Activated effector memory CD4-positive, alpha-beta T cell treated with Interleukin-2 at 50 U/mL for 16 hours (primary cell): ENCODE measurements around the gene ADCY1.

ENCODE experiments used
- DNase-seq: peaks from one replicate; pipeline ENCODE4 v3.0.0-alpha.2; 2020

Gene ADCY1

DNA sequence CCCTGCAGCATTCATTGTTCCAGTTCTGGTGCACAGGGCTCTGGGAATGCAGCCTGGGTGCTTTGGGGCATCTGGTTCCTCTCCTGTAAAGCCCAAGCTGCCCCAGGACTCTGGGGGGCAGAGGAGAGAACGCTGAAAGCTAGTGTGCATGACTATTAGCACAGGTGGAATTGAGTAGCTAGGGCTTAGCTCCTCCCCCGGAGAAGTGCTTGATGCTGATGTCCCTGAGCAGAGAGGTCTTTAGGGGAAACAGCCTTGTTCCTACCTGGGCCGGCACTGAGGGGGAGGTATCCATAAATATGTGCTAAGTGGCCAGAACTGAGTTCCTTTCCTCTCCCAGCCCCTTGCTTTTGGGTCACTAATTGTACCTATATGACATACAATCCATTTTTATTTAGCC, 3.9 kb downstream of the ADCY1 start:
- DNase-seq: no peak

DNA sequence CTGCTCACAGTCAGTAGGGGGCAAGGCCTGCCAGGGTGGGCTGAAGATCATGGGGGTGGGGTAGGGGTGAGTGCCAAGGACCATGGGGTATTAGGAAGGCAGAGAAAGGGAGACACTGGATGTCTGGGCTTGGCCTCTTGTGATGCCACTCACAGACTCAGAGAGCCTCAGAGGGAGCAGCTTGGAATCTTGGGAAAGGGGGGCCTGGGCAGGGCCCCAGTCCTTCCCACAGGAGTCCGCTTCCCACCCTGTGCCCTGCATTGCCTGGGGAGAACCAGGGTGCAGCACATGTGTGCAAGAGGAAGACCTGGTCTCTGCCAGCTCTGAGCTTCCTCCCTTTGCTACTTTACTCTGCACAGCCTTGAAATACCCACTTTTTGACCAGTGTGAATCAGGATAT, 4.3 kb downstream of the ADCY1 start:
- DNase-seq: no peak

GRCh38 chr7:45579391-45579801, 5.2 kb downstream of the ADCY1 start:
- no peak for DNase-seq

GRCh38 chr7:45580053-45580872, 6.1 kb downstream of the ADCY1 start:
- no peak for DNase-seq

- DNase-seq: no peak
These were observed 7.2 kb downstream of the ADCY1 start for GRCh38 chr7:45581271-45581780.

DNA sequence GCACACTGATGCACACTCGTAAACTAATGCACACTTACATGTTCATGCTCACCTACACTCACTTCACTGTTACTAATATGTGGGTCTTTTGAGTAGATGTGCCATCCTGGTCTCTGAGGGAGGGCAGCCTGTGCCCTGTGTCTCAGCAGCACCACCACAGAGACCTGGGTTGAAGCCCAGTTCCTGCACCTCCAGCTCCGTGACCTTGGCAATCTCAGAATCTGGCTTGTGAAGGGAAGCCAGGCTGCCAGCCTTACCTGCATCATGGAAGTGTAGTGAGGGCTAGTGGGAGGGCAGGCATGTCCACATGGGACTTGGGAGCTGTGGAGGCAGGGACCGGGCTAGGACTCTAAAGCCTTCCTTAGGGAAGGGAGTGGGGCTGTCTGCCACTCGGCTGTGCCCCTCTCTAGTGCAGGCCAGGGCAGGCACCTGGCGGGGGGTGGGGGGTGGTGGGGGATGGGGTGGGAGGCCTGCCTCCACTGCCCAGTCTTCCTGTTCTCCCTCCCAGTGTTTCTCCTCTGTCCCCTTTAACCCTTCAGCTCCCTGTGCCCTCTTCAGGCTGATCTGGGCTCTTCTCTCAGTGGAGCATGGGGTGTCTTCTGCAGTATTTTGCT, 8.1 kb downstream of the ADCY1 start:
- no peak for DNase-seq

DNA sequence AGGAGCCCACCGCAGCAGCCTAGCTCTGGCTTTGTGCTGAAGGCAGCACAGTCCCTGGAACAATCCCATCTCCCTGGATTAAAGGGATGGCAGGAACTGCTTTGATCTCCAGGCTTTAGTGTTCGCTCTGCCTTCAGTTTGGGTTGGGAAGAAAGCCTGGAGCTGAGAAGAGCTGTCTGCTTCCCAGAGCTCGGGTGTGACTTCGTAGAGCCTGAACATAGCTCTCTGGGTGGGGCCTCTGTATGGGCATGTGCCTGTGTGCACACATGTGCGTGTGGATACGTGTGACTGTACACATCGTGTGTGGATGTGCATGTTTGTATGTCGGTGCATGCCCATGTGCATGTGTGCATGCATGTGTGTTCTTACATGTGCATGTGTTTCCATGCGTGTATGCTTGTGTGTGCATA, 8.7 kb downstream of the ADCY1 start:
- DNase-seq: no peak

GRCh38 chr7:45583296-45583695, 9.1 kb downstream of the ADCY1 start:
- no peak for DNase-seq

GRCh38 chr7:45584261-45585210, 10.4 kb downstream of the ADCY1 start:
- DNase-seq: no peak

GRCh38 chr7:45585628-45586027, 11.5 kb downstream of the ADCY1 start:
- DNase-seq: no peak

- no peak for DNase-seq
These were observed 12.7 kb downstream of the ADCY1 start for GRCh38 chr7:45586542-45587520.

- DNase-seq: no peak
These were observed 14.3 kb downstream of the ADCY1 start for GRCh38 chr7:45588466-45588865.

GRCh38 chr7:45589061-45589460, 14.9 kb downstream of the ADCY1 start:
- DNase-seq: no peak

DNA sequence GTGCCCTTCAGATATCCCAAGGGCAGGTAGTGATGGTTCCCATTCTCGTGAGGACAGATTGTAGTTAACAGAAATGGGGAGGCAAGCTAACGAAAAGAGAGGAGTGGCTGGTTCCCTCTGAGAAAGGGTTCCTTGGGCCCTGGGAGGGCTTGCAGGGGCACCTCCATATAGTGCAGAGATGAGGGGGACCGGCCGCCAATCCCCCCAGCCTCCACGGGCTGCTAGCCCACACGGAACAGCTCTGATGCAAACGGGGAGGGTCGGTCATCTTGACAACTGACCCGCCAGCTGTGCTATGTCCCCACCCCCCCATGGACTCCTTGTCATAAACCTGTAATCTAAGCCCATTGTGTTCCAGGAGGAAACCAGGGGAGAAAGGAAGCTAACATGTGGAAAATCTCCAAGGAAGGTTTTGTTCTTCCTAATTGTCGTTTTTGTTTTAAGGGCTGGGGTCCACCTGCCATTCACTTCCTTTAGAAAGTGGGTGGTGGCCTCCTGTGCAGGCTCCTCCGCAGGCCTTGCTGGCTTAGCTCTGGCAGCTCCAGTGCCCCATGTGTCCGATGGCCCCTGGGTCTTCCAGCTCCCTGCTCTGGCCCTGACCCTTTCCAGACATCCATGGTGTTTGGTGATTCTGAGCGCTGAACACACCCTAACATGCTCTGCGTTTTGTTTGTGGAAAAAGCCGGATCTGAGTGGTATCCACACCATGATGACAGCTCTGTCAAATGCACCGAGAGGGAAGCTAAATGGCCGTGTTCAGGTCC, 15.9 kb downstream of the ADCY1 start:
- DNase-seq: no peak

GRCh38 chr7:45590679-45591057, 16.5 kb downstream of the ADCY1 start:
- DNase-seq: no peak

- no peak for DNase-seq
These were observed 17.1 kb downstream of the ADCY1 start for GRCh38 chr7:45591101-45591906.

GRCh38 chr7:45592230-45592991, 18.2 kb downstream of the ADCY1 start:
- no peak for DNase-seq

DNA sequence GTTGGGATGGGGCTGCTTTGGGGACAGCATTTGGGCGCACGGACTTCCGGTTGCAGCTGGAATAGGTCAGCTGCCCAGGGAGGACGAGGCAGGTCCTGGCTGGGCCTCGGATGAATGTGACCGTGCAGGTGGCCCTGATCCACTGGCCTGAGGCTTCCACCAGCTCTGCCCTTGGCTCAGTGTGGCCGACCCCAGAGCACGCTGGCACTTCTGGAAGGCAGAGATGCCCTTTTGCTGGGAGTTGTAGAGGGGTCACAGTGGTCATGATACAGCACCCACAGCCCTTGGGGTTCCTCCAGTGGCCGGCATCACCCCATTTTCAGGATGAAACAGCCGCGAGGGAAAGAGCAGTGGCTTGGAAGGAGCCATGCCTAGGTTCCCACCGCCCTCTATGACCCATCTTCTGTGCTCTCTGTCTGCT, 19.0 kb downstream of the ADCY1 start:
- DNase-seq: no peak

GRCh38 chr7:45593877-45594276, 19.7 kb downstream of the ADCY1 start:
- DNase-seq: no peak
